GM19023 (cell line): ENCODE measurements around the gene GUCY2F.
A peak's percentile ranks its signal among the peaks of the same experiment; 100 is the strongest.

Experiments used
- ATAC-seq: cut with Tn5 transposase; IDR thresholded peaks from one replicate; pipeline ENCODE4 v1.9.1; 2021; ENCODE audit warnings: mild to moderate bottlenecking, moderate library complexity; ENCODE audit not compliant: unreplicated experiment

The GUCY2F gene

DNA sequence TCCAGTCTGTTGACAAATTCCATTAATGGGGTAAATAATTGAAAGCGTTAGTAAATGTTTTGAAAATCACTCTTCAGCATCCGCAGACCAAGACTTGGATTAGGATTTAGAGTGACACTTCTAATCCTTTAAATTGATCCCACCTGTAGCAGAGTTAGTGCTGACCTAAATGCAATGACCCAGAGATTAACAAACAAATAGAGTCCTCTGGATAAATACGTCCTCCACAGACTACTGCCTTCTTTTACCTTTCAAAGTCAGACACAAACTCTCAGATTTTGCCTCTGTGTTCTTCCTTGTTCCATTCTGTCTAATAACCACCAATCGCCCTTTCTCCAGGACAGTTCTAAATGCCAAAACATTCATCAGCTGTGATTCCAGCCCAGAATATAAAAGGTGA is at the start of gene GUCY2F:
Gene GUCY2F (minus strand): TSS at position 101 of the 400 bp plus-strand sequence. CDS start 6,150 bp downstream, outside the sequence.
- ATAC-seq = no peak

DNA sequence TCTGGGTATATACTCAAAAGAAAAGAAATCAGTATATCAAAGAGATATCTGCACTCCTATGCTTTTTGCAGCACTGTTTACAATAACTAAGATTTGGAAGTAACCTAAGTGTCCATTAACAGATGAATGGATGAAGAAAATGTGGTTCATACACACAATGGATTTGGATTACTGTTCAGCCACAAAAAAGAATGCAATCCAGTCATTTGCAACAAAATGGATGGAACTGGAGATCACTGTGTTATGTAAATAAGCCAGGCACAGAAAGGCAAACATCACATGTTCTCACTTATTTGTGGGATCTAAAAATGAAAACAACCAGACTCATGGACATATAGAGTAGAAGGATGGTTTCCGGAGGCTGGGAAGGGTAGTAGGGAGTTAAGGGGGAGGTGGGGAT is 37.1 kb upstream of the GUCY2F start:
- no peak for ATAC-seq

DNA sequence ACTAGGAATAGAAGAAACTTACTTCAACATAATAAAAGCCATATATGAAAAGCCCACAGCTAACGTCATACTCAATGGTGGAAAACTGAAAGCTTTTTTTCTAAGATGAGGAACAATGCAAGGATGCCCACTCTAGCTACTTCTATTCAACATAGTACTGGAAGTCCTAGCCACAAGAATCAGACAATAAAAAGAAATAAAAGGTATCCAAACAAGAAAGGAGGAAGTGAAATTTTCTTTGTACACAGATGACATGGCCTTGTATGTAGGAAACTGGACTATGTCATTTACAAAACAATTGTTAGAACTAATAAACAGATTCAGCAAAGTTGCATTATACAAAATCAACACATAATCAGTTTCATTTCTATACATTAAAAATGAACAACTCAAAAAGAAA is 29.2 kb upstream of the GUCY2F start:
- no peak for ATAC-seq

DNA sequence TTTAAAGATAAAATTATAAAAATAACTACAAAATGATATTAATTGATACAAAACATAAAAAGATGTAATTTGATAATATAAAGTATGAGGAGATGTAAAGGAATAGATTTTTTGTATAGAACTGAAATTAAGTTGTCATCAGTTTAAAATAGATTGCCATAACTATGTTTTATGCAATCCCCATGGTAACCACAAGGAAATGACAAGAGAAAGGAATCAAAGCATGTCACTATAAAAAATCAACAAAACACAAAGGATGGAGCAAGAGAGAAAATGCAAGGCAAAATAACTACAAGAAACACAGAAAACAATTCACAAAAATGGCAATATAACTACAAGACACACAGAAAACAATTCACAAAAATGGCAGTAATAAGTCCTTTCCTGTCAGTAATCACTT is 27.0 kb upstream of the GUCY2F start:
- ATAC-seq = no peak

DNA sequence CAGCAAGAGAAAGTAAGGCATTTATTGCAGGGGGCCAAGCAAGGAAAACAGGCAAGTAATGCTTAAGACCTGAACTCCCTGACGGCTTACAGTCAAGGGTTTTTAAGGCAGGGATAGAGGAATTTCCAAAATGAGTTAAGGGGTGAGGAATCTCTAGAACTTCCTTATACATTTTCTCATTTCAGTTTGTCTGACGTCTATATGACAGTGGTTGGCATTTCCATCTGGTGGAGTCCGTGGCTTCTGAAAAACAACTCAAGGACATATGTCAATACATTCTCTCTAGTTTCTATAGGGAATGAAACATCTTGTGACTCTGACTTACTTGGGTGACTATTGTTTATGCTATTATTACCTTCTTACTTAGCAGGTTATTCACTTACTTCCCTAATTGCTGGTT is 19.3 kb upstream of the GUCY2F start:
- no peak for ATAC-seq

DNA sequence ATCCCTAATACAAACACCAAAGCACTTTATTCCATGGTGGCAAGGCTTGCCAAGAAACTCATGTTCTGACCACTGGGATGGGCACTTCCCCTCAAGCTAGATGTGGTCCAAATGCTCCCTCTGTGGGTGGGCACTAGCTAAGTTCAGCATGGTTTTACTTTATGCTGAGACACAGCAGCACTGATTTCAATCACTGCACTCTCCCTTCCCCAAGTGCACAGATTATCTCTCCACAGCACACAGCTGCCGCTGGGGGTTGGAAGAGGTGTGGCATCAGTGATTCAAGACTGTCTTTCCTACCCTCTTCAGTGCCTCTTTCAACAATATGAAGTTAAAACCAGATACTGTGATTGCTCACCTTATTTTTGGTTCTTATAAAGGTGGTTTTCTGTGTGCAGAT is 16.5 kb upstream of the GUCY2F start:
- ATAC-seq = no peak

DNA sequence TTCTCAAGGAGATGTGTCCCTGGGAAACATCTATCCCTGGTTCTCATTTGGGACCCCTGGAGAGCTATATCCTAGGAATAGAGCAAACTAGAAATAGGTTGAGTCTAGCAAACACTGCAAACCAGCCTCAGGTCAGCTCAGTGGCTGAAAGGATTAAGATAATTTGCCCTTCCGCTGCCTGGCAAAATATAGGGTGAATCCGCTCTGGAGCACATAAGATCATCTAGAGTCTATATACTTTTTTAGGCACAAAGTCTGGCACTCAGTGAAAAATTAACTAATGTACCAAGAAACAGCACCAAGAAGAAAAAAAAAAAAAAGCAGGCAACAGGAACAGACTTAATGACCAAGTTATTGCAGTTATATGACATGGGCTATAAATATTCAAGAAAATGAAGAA is 7.3 kb upstream of the GUCY2F start:
- ATAC-seq = no peak

DNA sequence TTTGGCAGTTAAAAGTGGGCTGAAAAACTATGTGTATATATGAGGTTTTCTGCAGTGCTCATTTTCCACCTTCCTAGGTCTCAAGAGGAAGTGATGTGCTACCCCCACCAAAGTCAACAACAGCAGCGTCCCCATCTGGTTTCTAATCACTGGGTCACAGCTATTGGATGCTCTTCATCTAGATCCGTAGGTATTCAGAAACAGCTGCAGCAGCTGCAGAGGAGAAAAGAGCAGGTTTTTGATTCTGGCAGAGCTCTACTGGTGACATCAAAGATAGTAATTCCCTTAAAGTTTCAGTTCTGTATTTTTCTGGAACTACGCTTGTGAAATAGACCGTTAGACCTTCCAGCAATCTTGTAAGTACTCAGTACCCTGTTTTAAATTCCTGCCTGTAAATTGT is 5.8 kb upstream of the GUCY2F start:
- ATAC-seq = no peak

DNA sequence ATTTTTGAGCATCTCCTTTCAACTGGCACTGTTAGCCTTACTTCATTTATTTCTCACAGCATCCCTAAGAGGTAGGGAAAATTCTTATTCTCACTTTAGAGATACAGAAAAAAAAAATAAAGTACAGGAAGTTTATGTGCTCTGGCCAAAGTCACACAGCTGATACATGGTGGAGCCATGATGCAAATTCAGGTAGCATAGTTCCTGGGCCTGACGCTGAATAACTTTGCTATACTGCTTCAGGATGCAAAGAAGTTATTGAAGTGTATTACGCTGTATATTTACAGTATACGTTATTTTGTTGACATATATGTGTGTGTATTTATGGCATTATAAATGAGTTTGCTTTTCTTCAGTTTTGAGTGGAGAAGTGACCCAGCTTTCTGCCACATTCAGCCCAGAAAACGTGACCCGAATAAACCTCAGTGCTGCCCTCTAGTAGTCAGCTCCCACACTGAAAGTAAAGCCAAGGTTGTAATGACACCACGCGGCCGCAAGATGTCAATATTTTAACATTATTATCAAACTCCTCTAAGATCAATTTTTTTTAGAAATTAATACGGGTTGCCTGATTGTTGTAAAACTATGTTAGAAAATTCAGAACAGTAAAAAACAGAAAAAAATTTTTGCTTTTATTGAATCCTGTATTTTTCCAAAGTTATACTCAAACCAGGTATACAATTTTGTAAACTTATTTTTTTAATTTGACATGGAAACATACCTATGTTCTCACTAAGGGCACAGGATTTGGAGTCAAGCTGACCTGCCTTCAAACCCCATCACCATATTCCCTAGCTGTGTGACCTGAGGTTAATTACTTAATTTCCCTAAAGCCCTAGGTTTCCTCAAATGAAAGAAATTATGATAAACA is 3.8 kb upstream of the GUCY2F start:
- peak; percentile 81 for ATAC-seq

DNA sequence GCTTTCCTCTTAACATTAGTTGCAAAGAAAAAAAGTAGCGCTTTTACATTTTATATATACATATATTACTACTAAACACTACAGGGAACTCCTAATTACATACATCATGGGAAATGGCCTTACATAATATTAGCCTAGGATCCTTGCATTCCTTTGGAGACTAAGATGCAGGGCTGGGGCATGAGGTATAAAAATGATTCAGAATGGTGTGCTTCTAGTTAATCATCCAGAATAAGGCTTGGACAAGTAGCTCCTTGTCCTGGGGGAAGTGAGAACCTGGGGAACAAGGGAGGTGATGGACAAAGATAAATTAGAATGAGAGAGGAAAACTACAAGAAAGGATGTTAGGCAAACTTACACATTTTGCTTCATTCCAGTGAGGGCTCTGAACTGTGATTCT is 3.0 kb upstream of the GUCY2F start:
- ATAC-seq = no peak

DNA sequence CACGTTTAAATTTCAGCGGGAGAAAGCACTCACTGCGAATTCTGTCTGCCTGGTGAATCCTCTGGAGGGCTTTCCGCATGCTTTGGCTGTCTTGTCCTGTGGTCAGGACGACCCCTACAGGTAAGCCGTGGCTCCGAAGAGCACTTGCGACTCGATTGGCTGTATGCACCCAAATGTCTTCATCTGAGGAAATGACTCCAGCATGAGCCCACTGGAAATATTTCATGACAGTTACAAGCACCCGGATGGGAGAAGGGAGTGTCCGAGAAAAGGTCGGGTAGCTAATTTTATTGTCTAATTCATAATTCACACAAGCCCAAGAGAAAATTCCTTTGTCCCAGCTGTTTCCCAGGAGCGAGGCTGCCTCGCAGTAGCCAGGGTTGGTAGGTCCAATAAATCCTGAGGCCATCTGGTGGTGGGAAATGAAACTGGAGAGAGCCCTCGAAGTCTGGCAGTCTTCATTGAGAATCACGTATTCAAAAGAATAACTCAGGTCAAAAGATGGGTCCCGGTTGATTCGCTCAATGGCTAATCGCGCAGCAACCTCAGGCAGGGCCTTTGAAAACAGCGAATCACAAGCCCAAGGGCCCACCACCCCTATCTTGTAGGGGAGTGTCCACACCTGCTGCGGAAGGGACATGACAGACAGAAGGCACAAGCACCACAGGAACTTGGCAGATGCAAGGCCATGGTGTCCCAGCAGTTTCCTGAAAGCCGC is 6.6 kb downstream of the GUCY2F start:
- no peak for ATAC-seq

DNA sequence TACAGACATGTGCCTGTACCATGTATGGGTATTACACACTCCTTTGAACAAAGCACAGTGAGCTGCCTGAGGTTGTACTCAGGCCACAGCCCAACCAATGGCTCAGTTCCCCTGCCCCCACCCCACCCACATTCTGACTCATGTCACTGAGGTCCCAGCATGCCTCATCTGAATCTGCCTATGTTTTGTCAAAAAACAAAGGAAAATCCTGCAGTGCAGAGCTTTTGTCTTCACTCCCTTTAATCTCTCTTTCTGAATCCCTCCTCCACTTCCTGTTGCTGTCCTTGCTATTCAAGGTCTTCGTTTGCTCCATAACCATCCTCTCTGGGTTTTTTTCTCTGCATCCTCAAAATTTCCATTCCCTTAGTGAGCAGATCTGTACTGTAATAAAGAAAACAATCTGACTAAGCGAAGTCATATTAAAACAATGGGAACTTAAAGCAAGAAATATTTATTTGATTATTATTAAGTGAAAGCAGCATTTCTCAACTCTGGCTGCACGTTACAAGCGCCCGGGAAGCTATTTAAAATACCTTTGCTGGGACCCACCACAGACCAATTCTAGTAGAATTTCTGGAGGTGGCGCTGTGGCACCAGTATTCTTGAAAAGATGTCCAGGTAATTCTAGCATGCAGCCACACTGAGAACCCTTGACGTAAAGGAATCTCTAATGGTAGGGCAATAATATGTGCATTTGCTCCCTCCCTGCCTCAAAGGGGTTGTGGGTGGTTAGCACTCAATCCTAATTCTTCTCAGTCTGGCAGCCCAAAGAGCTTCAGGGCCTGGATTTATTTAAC is 8.7 kb downstream of the GUCY2F start:
- ATAC-seq = no peak

DNA sequence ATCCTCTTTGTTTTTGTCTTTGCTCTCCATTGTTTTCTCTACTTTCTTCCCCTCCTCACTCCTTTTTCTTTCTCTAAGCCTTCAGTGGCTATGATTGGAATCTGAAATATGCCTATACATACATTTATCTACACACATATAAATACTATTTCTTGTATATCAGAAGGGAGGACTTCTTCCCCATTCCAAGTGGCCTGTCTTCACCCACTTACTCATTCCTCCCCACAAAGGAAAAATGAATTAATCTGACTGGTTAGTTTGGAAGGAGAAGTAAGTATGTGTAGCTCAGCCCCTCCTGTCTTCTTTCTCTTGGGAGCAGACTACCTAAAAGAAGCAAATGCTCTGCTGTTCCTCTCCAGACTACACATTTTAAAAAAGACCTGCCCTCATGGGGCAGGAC is 17.7 kb downstream of the GUCY2F start:
- no peak for ATAC-seq

DNA sequence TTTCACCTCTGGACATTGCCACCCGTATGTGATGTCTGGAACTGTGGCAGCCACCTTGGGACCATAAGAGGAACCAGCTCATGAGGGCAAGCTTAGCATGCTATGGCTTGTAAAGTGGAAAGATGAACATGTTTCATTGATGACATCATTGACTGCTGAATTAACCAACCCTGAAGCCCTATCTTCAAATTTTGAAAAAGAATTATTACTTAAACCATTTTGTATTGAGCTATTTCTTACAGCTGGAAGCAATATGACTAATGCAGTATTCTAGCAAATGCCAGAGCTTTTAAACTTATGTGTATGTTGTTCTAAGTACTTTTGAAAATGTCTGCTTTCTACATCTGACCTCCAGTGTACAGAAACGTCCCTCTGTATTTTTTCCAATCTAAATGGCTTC is 18.1 kb downstream of the GUCY2F start:
- ATAC-seq = no peak

DNA sequence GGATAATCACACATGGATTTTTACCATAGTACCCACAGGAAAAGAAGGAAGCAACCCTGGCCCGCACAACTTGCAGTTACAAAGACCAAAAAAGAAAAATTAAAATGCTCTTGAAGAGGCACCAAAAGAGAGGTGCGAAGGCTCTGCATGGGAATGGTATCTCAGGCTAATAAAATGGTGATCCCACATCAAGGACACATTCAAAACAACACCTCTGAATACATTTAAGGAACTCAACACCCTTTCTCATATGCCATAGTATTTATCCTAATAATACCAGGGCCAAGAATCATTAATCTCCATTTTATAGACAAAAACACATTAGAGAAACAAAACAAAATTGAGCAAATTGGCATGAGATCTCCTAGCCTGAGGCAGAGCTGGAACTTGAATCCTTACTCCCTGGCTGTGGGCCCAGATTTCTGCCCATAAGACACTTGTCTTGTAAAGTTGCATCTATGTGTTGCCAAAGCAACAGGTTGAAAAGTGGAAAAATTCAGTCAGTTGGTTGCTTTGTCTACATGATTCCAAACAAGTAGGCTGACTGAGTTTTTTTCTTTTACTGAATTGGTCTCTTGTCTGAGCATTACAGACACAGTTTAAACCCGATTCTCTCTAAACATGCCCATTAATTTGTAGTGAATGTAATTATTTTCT is 33.5 kb downstream of the GUCY2F start:
- ATAC-seq = no peak

DNA sequence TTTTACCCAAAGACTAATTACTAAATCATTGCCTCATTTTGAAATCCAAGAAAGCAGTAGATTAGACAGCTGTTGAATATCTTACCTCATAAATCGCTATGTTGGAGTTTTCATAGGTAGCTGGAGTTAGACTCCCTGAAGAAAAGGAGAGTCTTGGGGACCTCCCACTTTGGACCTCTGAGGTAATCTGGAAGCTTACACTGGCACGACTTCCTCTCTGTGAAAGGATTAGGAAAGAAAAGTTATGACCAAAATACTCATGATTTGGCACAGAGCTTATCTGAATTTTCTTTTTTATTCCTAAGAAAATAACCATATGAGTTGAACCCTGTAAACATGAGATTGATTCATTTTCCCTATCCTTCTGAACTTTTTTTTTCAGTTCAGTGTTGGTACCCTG is 40.6 kb downstream of the GUCY2F start:
- no peak for ATAC-seq

DNA sequence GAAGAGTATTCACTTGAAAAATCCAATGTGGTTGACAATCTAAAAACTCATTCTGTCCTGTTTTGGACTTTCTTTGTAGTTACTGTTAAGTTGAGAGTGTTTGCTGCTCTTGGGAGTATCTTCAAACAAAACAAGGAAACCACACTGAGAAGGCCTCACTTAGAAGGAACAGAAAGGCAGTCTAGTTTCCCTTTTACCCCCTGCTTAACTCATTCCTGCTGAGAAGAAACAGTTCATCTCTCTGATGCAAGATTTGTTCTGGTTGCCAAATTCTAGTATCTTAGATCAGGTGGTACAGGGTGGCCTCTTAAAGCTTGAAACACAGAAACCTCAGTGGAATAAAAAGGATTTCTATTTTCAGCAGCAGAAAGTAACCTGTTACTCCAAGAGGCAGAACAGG is 41.4 kb downstream of the GUCY2F start:
- ATAC-seq = peak; percentile 72

DNA sequence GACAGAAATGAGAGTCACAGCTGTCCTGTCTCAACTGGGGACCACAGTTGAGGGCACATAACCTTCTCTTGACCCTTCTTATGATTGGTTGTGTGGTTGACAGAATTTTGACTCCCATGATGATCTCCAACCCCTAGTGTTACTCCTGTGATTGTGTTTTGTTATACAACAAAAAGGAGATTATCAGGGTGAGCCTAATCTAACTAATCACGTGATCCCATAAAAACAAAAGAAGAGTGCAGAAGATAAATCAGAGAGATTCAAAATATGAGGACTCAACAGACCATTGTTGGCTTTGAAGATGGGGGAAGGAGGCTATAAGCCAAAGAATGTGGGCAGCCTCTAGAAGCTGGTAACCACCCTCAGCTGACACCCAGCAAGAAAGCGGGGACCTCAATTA is 72.7 kb downstream of the GUCY2F start:
- ATAC-seq = no peak

DNA sequence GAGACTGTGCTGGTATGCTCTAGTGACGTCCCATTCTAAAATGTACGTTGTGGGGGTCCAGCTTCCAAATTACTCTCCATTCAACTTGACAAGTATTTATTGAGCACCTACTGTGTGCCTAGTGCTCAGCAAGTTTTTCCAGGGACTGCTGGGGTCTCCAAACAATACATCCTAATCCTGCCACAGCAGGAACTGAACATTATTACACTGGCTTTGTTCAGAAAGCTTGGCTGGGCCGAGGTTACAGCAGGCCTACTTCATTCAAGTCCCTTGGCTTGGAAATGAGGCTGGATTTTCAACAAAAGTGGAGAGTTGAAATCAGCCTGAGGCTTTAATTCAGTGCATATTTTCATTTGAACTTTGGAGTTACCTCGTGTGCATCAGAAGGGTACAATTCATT is 78.0 kb downstream of the GUCY2F start:
- ATAC-seq = no peak

DNA sequence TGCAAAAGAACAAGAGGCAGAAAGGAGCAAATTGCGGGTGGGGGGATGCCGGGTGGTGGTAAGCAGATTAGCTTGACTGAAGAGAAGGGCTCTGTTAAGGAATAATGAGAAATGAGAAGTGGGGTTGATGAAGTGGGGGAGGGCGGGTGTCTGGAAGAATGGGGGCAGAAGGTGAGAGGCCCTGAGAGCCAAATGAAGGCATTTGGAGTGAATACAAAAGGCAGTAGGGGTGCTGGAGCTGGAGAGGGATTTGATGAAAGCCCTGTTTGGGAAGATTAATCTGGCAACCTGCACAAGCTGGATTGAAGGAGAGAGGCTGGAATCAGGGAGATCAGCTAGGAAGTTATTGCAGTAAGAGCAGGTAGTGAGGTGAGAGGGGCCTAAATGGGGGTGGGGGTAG is 82.1 kb downstream of the GUCY2F start:
- ATAC-seq = no peak

DNA sequence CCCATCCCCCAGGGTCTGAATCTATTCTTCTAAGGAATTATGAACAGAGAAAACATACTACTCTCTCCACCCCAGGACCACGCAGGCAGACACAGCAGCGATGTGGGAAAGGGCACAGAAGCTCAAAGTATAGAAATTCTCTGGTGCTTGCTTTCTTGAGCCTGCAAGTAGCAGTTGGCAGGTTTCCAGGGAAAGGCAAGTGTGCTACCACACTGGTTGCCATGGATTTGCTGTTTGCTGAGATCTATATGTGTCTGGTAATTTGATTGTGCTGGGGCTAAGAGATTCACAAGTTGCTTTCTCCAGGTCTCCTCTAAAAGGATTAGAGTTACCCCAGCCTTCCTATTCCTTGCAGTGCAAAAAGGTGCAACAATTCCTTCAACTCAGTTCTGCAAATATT is 83.1 kb downstream of the GUCY2F start:
- no peak for ATAC-seq
